C4-2B (cell line): ENCODE measurements around the gene AFAP1.
A peak's percentile ranks its signal among the peaks of the same experiment; 100 is the strongest.

Source experiments
- H3K27ac ChIP-seq: fragments of 450-650 bp; 2 replicates; pipeline ENCODE4 v1.5.1; 2017
- CTCF ChIP-seq: fragments of 450-650 bp; conservative IDR thresholded peaks from 2 replicates; pipeline ENCODE4 v1.5.1; 2017; ENCODE audit warnings: mild to moderate bottlenecking
- ZFX ChIP-seq: fragments of 450-650 bp; IDR thresholded peaks from 2 replicates; pipeline ENCODE4 v1.6.1; 2017

Gene AFAP1

GRCh38 chr4:7844594-7844991 is 95.1 kb downstream of the AFAP1 start:
- H3K27ac ChIP-seq, result no peak overlapping the region
- TF ChIP-seq CTCF, result peak; percentile 48
- no peak for TF ChIP-seq ZFX

- no peak overlapping the region for H3K27ac ChIP-seq
- no peak for TF ChIP-seq ZFX
- peak; percentile 73 for TF ChIP-seq CTCF
These were observed 95.6 kb downstream of the AFAP1 start for GRCh38 chr4:7843831-7844593.

- no peak for TF ChIP-seq CTCF
- TF ChIP-seq ZFX, result no peak
- no peak overlapping the region for H3K27ac ChIP-seq
These were observed 97.0 kb downstream of the AFAP1 start for GRCh38 chr4:7842384-7843279.

GRCh38 chr4:7841894-7842293 is 97.8 kb downstream of the AFAP1 start:
- no peak overlapping the region for H3K27ac ChIP-seq
- TF ChIP-seq CTCF, result no peak
- no peak for TF ChIP-seq ZFX

GRCh38 chr4:7841071-7841470 is 98.6 kb downstream of the AFAP1 start:
- TF ChIP-seq CTCF, result no peak
- TF ChIP-seq ZFX, result no peak
- no peak overlapping the region for H3K27ac ChIP-seq

- TF ChIP-seq CTCF (no peak), ZFX (no peak)
- no peak overlapping the region for H3K27ac ChIP-seq
These were observed 99.8 kb downstream of the AFAP1 start for GRCh38 chr4:7839856-7840255.
